ENCODE measurements around the gene MYF5.

Gene MYF5

GRCh38 chr12:80720516-80720915 lies 3.8 kb downstream of the MYF5 start:
- no peak for DNase-seq (ENCODE audit: low read depth)
- no peak overlapping the region for H3K4me3 ChIP-seq (ENCODE audit: low read depth, low read length)
- TF ChIP-seq CTCF (conservative IDR thresholded peaks at IDR 0.05; ENCODE audit: low read depth, low read length): no peak

- no peak overlapping the region for H3K4me3 ChIP-seq (ENCODE audit: low read depth, low read length)
- no peak for DNase-seq (ENCODE audit: low read depth)
- no peak for TF ChIP-seq CTCF (conservative IDR thresholded peaks at IDR 0.05; ENCODE audit: low read depth, low read length)
Observed at GRCh38 chr12:80721326-80721725, 4.6 kb downstream of the MYF5 start.

GRCh38 chr12:80745851-80746505 lies 29.3 kb downstream of the MYF5 start:
- no peak for DNase-seq (ENCODE audit: low read depth)
- H3K4me3 ChIP-seq (ENCODE audit: low read depth, low read length): no peak overlapping the region
- no peak for TF ChIP-seq CTCF (conservative IDR thresholded peaks at IDR 0.05; ENCODE audit: low read depth, low read length)

- no peak overlapping the region for H3K4me3 ChIP-seq (ENCODE audit: low read depth, low read length)
- DNase-seq (ENCODE audit: low read depth): no peak
- no peak for TF ChIP-seq CTCF (conservative IDR thresholded peaks at IDR 0.05; ENCODE audit: low read depth, low read length)
Observed at GRCh38 chr12:80747800-80748199, 31.1 kb downstream of the MYF5 start.

- H3K4me3 ChIP-seq (ENCODE audit: low read depth, low read length): no peak overlapping the region
- no peak for DNase-seq (ENCODE audit: low read depth)
- TF ChIP-seq CTCF (conservative IDR thresholded peaks at IDR 0.05; ENCODE audit: low read depth, low read length): no peak
Observed at GRCh38 chr12:80749456-80749855, 32.7 kb downstream of the MYF5 start.

GRCh38 chr12:80752464-80752863 lies 35.8 kb downstream of the MYF5 start:
- peak; percentile 23 for DNase-seq (ENCODE audit: low read depth)
- no peak overlapping the region for H3K4me3 ChIP-seq (ENCODE audit: low read depth, low read length)
- TF ChIP-seq CTCF (conservative IDR thresholded peaks at IDR 0.05; ENCODE audit: low read depth, low read length): no peak

GRCh38 chr12:80754274-80754673 lies 37.6 kb downstream of the MYF5 start:
- no peak for TF ChIP-seq CTCF (conservative IDR thresholded peaks at IDR 0.05; ENCODE audit: low read depth, low read length)
- no peak overlapping the region for H3K4me3 ChIP-seq (ENCODE audit: low read depth, low read length)
- no peak for DNase-seq (ENCODE audit: low read depth)

Measured in choroid plexus epithelial cell (primary cell).